BLaER1 treated with 17β-estradiol and CSF1 and Interleukin-3, amounts not matched to agents 10 nM and 100 nM (cell line): ENCODE measurements around the gene TFAP2E.

Experiments
- H3K27ac ChIP-seq, 11 experiments: shearing (Covaris generic); formaldehyde crosslinking; 2 replicates each; pipeline ENCODE4 v1.8.1; 2022
- H3K27me3 ChIP-seq, 11 experiments: shearing (Covaris generic); formaldehyde crosslinking; 2 replicates each; pipeline ENCODE4 v1.8.1; 2022
- H3K36me3 ChIP-seq, 11 experiments: shearing (Covaris generic); formaldehyde crosslinking; 2 replicates each; pipeline ENCODE4 v1.8.1; 2022
- H3K4me1 ChIP-seq, 10 experiments: shearing (Covaris generic); formaldehyde crosslinking; 2 replicates each; pipeline ENCODE4 v1.8.1; 2022
- H3K4me2 ChIP-seq, 11 experiments: shearing (Covaris generic); formaldehyde crosslinking; 2 replicates each; pipeline ENCODE4 v1.8.1; 2022
- H3K4me3 ChIP-seq, 10 experiments: shearing (Covaris generic); formaldehyde crosslinking; 2 replicates each; pipeline ENCODE4 v1.8.1; 2022
- H3K9ac ChIP-seq, 11 experiments: shearing (Covaris generic); formaldehyde crosslinking; 2 replicates each; pipeline ENCODE4 v1.8.1; 2022
- H3K9me3 ChIP-seq, 11 experiments: shearing (Covaris generic); formaldehyde crosslinking; replicated peaks in 1 of 11; 2 replicates each; pipeline ENCODE4 v1.8.1; 2022
- H4K20me1 ChIP-seq, 11 experiments: shearing (Covaris generic); formaldehyde crosslinking; 2 replicates each; pipeline ENCODE4 v1.8.1; 2022
- Cebpa-rat ChIP-seq, 11 experiments: shearing (Covaris generic); IDR thresholded peaks; 2 replicates each; pipeline ENCODE4 v1.8.1; 2022

Gene TFAP2E

DNA sequence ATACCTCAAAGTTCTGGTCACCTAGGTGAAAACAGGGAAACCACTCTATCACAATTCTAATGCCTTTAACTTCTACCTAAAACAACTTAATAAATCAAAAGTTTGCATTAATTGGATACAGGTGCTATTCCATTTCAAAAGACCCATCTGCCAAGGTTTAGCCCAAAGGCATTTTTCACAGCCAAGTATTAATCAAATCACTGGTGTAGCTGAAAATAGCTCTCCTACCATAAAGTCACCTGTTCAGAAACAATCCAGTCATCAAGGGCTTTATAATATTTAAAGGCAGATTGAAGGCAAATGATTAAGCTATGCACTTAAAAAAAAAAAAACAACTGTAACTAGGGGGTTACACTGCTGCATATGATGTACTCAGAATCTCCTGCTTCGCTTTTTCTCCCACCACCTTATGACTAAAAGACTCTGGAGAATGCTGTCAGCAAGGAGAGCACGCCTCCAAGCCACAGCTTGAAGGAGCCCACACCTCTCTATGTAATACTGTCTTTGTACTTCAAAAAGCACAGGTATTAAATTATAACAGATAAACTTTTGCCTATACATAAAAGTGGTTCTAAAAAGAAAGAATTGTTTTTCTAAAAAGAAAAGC is 36.5 kb upstream of the TFAP2E start:
- no peak overlapping the region for H3K4me2 ChIP-seq

DNA sequence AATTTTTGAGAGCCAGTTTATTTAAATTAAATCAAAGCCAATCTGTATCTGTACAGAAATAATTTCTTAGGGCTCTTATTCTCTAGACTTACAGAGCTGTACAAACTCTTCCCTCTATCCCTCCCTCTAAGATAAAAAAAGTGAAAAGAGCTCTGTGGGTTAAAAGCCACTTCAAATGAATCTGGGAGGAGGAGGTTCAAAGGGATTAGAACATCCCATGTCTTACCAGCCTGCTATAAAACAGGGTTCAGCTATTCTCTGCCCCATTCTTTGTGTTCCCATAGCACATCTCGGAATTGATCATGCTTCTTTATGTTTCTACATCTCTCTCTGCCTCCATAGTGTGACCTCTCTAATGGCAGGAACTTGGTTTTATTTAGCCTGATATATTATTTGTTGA is 35.3 kb upstream of the TFAP2E start:
- H3K4me3 ChIP-seq = no peak overlapping the region
- H3K27ac ChIP-seq = peak overlapping the region in 3 of 11 experiments; percentile 11 to 76 (median 73); a peak in 1 of 22 replicates
- peaks cover 0 to 9% (median 2%) of the 10 kb centered on the region in 11 experiments; a peak in 8 of 22 replicates for H3K9me3 ChIP-seq
- peaks cover 0 to 55% (median 0%) of the 10 kb centered on the region in 11 experiments; a peak in 6 of 22 replicates for H4K20me1 ChIP-seq
- peak overlapping the region in 9 of 11 experiments; percentile 53 to 82 (median 74); a peak in 12 of 22 replicates for H3K4me2 ChIP-seq
- H3K27me3 ChIP-seq = no peaks in the 10 kb centered on the region
- TF ChIP-seq Cebpa-rat (IDR thresholded peaks at IDR 0.05) = no peak
- peaks cover 11 to 69% (median 30%) of the 10 kb centered on the region in 11 experiments for H3K36me3 ChIP-seq
- H3K4me1 ChIP-seq = peaks cover 34 to 50% (median 38%) of the 10 kb centered on the region in 10 experiments
- H3K9ac ChIP-seq = no peak overlapping the region

More for the DNA sequence above, 36.5 kb upstream of the TFAP2E start:
- no peak overlapping the region for H3K9ac ChIP-seq
- H4K20me1 ChIP-seq = peaks cover 0 to 47% (median 0%) of the 10 kb centered on the region in 11 experiments; a peak in 6 of 22 replicates
- peaks cover 34 to 47% (median 37%) of the 10 kb centered on the region in 10 experiments for H3K4me1 ChIP-seq
- H3K36me3 ChIP-seq = peaks cover 21 to 69% (median 35%) of the 10 kb centered on the region in 11 experiments
- H3K27ac ChIP-seq = no peak overlapping the region
- no peaks in the 10 kb centered on the region for H3K27me3 ChIP-seq
- H3K9me3 ChIP-seq = peaks cover 10 to 21% (median 12%) of the 10 kb centered on the region in 11 experiments
- no peak overlapping the region for H3K4me3 ChIP-seq
- no peak for TF ChIP-seq Cebpa-rat (IDR thresholded peaks at IDR 0.05)

DNA sequence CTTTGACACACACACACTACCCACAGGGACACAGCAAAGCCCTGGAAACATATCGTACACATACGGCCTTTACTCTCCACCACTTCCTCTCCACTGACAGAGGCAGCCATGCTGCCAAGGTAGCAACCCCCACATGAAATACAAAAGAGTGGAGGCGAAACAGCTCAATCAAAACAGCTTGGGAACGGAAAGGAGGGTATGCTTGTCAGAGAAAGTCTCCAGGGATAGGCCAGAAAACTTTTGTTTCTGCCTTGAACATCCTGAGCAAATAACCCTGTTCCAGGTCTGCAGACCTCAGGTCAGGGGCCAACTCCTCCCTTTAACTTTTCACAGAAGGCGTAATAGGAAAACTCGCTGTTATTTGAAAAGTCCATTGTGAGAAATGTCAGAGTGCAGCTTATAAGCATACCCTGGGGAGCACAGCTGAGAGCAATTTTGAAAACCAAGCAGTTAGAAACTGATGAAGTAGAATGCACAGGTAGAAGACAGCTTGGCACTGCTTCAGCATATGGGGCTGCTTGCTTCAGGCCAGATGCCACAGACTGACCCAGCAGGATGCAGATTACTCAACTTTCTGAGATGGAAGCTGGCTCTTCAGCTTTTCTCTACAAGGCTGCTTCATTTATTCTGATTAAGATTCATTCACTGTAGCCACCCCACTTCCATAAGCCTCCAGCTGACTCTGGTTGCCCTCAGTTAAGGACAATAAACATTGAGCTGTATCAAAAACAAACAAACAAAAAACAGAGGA is 33.9 kb upstream of the TFAP2E start:
- Histone ChIP-seq H3K4me2 (peak overlapping the region; percentile 53 to 82 (median 74)), H3K4me3 (peak overlapping the region in 2 of 10 experiments; percentile 4 to 12; a peak in 1 of 20 replicates), H3K36me3 (peaks cover 6 to 69% (median 28%) of the 10 kb centered on the region in 11 experiments; a peak in 19 of 22 replicates), H3K4me1 (peaks cover 34 to 50% (median 38%) of the 10 kb centered on the region in 10 experiments), H3K9me3 (no peaks in the 10 kb centered on the region), H3K9ac (peak overlapping the region in 9 of 11 experiments; percentile 33 to 64 (median 53); a peak in 18 of 22 replicates), H4K20me1 (peaks cover 0 to 69% (median 0%) of the 10 kb centered on the region in 11 experiments; a peak in 7 of 22 replicates), H3K27me3 (no peaks in the 10 kb centered on the region), H3K27ac (peak overlapping the region; percentile 26 to 78 (median 73); a peak in 21 of 22 replicates)
- no peak for TF ChIP-seq Cebpa-rat (IDR thresholded peaks at IDR 0.05)

DNA sequence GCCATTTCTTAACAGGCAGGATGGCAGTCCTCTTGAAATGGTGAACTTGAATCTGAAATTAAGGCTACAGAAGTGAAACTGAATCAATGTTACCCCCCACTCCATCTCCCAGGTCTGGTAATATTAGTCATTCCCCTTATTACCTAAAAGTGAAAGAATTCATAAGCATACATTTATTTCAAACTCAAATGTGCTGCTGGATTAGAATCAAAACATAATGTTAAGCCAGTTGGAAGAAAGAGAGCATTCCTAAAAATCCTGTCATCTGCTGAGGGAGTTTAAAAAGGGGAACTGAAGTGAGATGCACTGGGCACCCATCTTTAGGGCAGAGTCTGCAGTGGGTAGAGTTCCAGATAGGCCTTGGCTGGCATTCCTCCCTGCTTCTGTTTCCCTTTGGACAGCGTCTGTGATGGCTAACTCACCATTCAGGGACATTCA is 33.3 kb upstream of the TFAP2E start:
- no peak for TF ChIP-seq Cebpa-rat (IDR thresholded peaks at IDR 0.05)
- Histone ChIP-seq H3K9ac (peak overlapping the region in 9 of 11 experiments; percentile 33 to 64 (median 53); a peak in 16 of 22 replicates), H3K36me3 (peaks cover 11 to 70% (median 34%) of the 10 kb centered on the region in 11 experiments; a peak in 20 of 22 replicates), H3K27ac (peak overlapping the region in 10 of 11 experiments; percentile 26 to 78 (median 73); a peak in 21 of 22 replicates), H3K4me3 (no peak overlapping the region), H3K9me3 (no peaks in the 10 kb centered on the region), H3K27me3 (no peaks in the 10 kb centered on the region), H4K20me1 (peaks cover 0 to 73% (median 0%) of the 10 kb centered on the region in 11 experiments; a peak in 8 of 22 replicates), H3K4me2 (peak overlapping the region; percentile 53 to 82 (median 74)), H3K4me1 (peaks cover 34 to 50% (median 39%) of the 10 kb centered on the region in 10 experiments)

DNA sequence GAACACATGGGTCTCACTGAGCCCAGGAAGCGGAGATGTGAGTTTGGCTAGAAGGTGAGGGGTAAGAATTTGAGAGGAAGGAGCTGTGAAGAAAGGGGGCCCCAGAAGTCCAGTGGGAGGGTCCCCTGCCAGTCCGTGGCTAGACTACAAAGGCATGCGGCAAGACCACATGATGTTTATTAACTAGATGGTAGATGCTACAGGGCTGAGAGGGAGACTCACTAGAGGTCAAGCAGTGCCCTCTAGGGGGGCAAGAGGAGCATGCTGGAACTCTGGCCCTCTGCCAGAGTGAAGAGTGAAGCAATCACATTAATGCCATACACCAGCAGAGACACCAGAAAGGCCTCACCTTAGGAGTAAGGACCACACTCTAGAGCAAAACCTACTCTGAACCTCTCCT is 28.1 kb upstream of the TFAP2E start:
- no peak overlapping the region for H3K4me2 ChIP-seq

DNA sequence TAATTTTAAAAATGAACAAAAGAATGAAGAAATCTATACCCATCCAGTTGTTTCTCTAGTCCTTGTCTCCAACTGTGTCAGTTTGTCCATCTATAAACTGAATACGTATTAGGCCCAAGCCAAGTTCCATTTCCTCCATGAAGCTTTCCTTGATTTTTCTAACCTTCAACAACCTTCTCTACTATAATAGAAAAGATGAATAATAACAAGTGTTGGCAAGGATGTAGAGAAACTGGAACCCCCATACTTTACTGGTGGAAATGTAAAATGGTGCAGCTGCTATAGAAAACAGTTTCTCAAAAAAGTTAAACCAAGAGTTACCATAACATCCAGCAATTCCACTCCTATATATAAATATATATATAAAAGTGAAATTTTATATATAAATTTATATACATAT is 26.5 kb upstream of the TFAP2E start:
- no peak overlapping the region for H3K27ac ChIP-seq
- no peak for TF ChIP-seq Cebpa-rat (IDR thresholded peaks at IDR 0.05)
- peaks cover 49 to 95% (median 74%) of the 10 kb centered on the region in 11 experiments for H3K36me3 ChIP-seq
- no peak overlapping the region for H3K4me2 ChIP-seq
- H3K4me1 ChIP-seq = peaks cover 0 to 12% (median 4%) of the 10 kb centered on the region in 10 experiments; a peak in 9 of 20 replicates
- peaks cover 0 to 72% (median 5%) of the 10 kb centered on the region in 11 experiments; a peak in 7 of 22 replicates for H4K20me1 ChIP-seq
- no peaks in the 10 kb centered on the region for H3K27me3 ChIP-seq
- H3K9ac ChIP-seq = no peak overlapping the region
- no peak overlapping the region for H3K4me3 ChIP-seq
- peaks cover 0 to 5% (median 0%) of the 10 kb centered on the region in 11 experiments; a peak in 3 of 22 replicates for H3K9me3 ChIP-seq

More for the DNA sequence above, 28.1 kb upstream of the TFAP2E start:
- peaks cover 0 to 79% (median 5%) of the 10 kb centered on the region in 11 experiments; a peak in 7 of 22 replicates for H4K20me1 ChIP-seq
- H3K4me1 ChIP-seq = peaks cover 6 to 27% (median 20%) of the 10 kb centered on the region in 10 experiments
- H3K9me3 ChIP-seq = peaks cover 0 to 5% (median 0%) of the 10 kb centered on the region in 11 experiments; a peak in 3 of 22 replicates
- peak in 5 of 11 experiments; percentile 13 to 51 (median 44); a peak in 5 of 22 replicates for TF ChIP-seq Cebpa-rat (IDR thresholded peaks at IDR 0.05)
- no peak overlapping the region for H3K27ac ChIP-seq
- H3K27me3 ChIP-seq = no peaks in the 10 kb centered on the region
- H3K9ac ChIP-seq = peak overlapping the region in 3 of 11 experiments; percentile 0 to 42 (median 22); a peak in 3 of 22 replicates
- peaks cover 47 to 90% (median 71%) of the 10 kb centered on the region in 11 experiments for H3K36me3 ChIP-seq
- no peak overlapping the region for H3K4me3 ChIP-seq

DNA sequence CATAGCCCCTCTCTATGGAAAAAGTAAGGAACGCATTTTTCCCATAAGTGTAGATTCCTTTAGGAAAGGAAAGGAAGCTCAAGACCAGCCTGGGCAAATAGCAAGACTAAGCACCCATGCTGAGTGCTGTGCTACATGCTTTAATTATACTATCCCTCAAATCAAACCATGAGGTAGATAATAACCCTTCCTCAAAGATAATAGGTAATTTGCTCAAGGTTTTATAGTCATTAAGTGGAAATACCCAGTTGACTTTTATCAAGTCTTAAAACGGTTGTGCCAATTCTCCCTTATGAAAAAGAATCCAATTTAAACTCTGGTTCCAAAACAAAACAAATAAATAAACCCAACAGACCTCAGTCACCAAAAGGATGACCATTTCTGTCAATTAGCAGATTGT is 19.3 kb upstream of the TFAP2E start:
- no peaks in the 10 kb centered on the region for H3K9me3 ChIP-seq
- no peaks in the 10 kb centered on the region for H3K27me3 ChIP-seq
- no peak overlapping the region for H3K4me2 ChIP-seq
- H3K4me3 ChIP-seq = no peak overlapping the region
- H3K9ac ChIP-seq = no peak overlapping the region
- H3K27ac ChIP-seq = no peak overlapping the region
- H4K20me1 ChIP-seq = peaks cover 0 to 33% (median 4%) of the 10 kb centered on the region in 11 experiments; a peak in 6 of 22 replicates
- H3K36me3 ChIP-seq = peaks cover 48 to 64% (median 55%) of the 10 kb centered on the region in 11 experiments
- peaks cover 25 to 39% (median 27%) of the 10 kb centered on the region in 10 experiments for H3K4me1 ChIP-seq
- TF ChIP-seq Cebpa-rat (IDR thresholded peaks at IDR 0.05) = no peak
